MM.1S (cell line): Measurements from ENCODE around the gene MPPED1.
A peak's percentile ranks its signal among the peaks of the same experiment; 100 is the strongest.

Source experiments
- DNase-seq: peaks from one replicate; pipeline ENCODE4 v3.0.0-alpha.2; 2015
- H2AFZ ChIP-seq: fragments of 300-600 bp; sonication (generic); 2 replicates; pipeline ENCODE4 v1.6.0; 2016; ENCODE audit warnings: antibody characterized with exemption, low read length
- H3F3A ChIP-seq: fragments of 300-600 bp; sonication (generic); 2 replicates; pipeline ENCODE4 v1.6.1; 2016; ENCODE audit warnings: mild to moderate bottlenecking, antibody characterized with exemption, low read length, moderate library complexity, mixed read lengths; ENCODE audit not compliant: insufficient read depth
- H3K27ac ChIP-seq: fragments of 300-600 bp; sonication (generic); 2 replicates; pipeline ENCODE4 v1.5.1; 2016; ENCODE audit warnings: mild to moderate bottlenecking, low read length
- H3K27me3 ChIP-seq: fragments of 300-600 bp; sonication (generic); replicated peaks from 2 replicates; pipeline ENCODE4 v1.6.0; 2016; ENCODE audit warnings: low read length; ENCODE audit not compliant: insufficient read depth
- H3K36me3 ChIP-seq: fragments of 300-600 bp; sonication (generic); replicated peaks from 2 replicates; pipeline ENCODE4 v1.6.1; 2016; ENCODE audit warnings: mild to moderate bottlenecking, low read length, mixed read lengths; ENCODE audit not compliant: insufficient read depth
- H3K4me1 ChIP-seq: fragments of 300-600 bp; sonication (generic); 2 replicates; pipeline ENCODE4 v1.6.1; 2016; ENCODE audit warnings: low read length, mixed read lengths
- H3K4me2 ChIP-seq: fragments of 300-600 bp; sonication (generic); 2 replicates; pipeline ENCODE4 v1.6.0; 2016; ENCODE audit warnings: low read depth, low read length
- H3K4me3 ChIP-seq: fragments of 300-600 bp; sonication (generic); 2 replicates; pipeline ENCODE4 v1.5.1; 2016; ENCODE audit warnings: low read length, mixed read lengths
- H3K79me2 ChIP-seq: fragments of 300-600 bp; sonication (generic); 2 replicates; pipeline ENCODE4 v1.6.1; 2016; ENCODE audit warnings: mixed run types, low read length, mixed read lengths
- H3K9ac ChIP-seq: fragments of 300-600 bp; sonication (generic); 2 replicates; pipeline ENCODE4 v1.6.1; 2016; ENCODE audit warnings: low read length, mixed read lengths
- H3K9me2 ChIP-seq: fragments of 300-600 bp; sonication (generic); replicated peaks from 2 replicates; pipeline ENCODE4 v1.6.1; 2016; ENCODE audit warnings: mild to moderate bottlenecking, low read length, mixed read lengths; ENCODE audit not compliant: insufficient read depth
- H3K9me3 ChIP-seq: fragments of 300-600 bp; sonication (generic); replicated peaks from 2 replicates; pipeline ENCODE4 v1.6.1; 2016; ENCODE audit warnings: mild to moderate bottlenecking, low read length, mixed read lengths; ENCODE audit not compliant: insufficient read depth
- H4K20me1 ChIP-seq: fragments of 300-600 bp; sonication (generic); 2 replicates; pipeline ENCODE4 v1.6.1; 2016; ENCODE audit warnings: mild to moderate bottlenecking, low read length, moderate library complexity, mixed read lengths; ENCODE audit not compliant: insufficient read depth
- EZH2 ChIP-seq: fragments of 300-600 bp; sonication (generic); optimal IDR thresholded peaks from 2 replicates; pipeline ENCODE3; 2017; ENCODE audit warnings: low read depth, mild to moderate bottlenecking, antibody characterized with exemption, low read length, mixed read lengths
- EZH2phosphoT487 ChIP-seq: fragments of 300-600 bp; sonication (generic); IDR thresholded peaks from 2 replicates; pipeline ENCODE4 v1.6.1; 2018; ENCODE audit warnings: antibody characterized with exemption, low read length
- TF ChIP-seq, protein P1 (sequence below): fragments of 300-600 bp; sonication (generic); IDR thresholded peaks from 2 replicates; pipeline ENCODE4 v1.5.1; 2016; ENCODE audit warnings: antibody characterized with exemption, low read length, mixed read lengths

Gene MPPED1

DNA sequence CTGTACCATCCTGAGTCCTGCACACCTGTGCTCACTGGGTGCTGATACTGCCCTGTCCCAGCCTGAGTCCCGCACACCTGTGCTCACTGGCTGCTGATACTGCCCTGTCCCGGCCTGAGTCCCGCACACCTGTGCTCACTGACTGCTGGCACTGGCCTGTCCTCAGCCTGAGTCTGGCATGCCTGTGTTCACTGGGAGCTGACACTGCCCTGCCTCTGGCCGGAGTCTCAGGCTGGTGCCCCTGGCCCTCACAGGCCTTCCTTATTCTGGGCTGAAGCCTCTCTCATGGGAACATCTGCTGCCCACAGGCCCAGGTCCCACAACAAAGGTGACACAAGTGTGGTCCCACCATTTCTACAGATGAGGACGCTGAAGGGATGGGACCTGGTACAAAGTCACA is 115.1 kb downstream of the MPPED1 start:
- DNase-seq, result no peak
- H3K9me2 ChIP-seq, result no peaks in the 10 kb centered on the region
- no peaks in the 10 kb centered on the region for H4K20me1 ChIP-seq
- no peak overlapping the region for H3K4me3 ChIP-seq
- TF ChIP-seq, protein P1, sequence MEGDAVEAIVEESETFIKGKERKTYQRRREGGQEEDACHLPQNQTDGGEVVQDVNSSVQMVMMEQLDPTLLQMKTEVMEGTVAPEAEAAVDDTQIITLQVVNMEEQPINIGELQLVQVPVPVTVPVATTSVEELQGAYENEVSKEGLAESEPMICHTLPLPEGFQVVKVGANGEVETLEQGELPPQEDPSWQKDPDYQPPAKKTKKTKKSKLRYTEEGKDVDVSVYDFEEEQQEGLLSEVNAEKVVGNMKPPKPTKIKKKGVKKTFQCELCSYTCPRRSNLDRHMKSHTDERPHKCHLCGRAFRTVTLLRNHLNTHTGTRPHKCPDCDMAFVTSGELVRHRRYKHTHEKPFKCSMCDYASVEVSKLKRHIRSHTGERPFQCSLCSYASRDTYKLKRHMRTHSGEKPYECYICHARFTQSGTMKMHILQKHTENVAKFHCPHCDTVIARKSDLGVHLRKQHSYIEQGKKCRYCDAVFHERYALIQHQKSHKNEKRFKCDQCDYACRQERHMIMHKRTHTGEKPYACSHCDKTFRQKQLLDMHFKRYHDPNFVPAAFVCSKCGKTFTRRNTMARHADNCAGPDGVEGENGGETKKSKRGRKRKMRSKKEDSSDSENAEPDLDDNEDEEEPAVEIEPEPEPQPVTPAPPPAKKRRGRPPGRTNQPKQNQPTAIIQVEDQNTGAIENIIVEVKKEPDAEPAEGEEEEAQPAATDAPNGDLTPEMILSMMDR, result no peak
- no peak for TF ChIP-seq EZH2
- TF ChIP-seq EZH2phosphoT487, result no peak
- no peak overlapping the region for H3K9ac ChIP-seq
- no peak overlapping the region for H3K4me2 ChIP-seq
- H3K27me3 ChIP-seq, result no peaks in the 10 kb centered on the region; the same call in 1 of the 2 replicates
- H2AFZ ChIP-seq, result no peak overlapping the region
- no peak overlapping the region for H3K27ac ChIP-seq
- H3K79me2 ChIP-seq, result no peaks in the 10 kb centered on the region
- no peaks in the 10 kb centered on the region for H3K9me3 ChIP-seq
- no peaks in the 10 kb centered on the region for H3K36me3 ChIP-seq
- no peaks in the 10 kb centered on the region for H3F3A ChIP-seq
- H3K4me1 ChIP-seq, result peaks cover 9% of the 10 kb centered on the region

DNA sequence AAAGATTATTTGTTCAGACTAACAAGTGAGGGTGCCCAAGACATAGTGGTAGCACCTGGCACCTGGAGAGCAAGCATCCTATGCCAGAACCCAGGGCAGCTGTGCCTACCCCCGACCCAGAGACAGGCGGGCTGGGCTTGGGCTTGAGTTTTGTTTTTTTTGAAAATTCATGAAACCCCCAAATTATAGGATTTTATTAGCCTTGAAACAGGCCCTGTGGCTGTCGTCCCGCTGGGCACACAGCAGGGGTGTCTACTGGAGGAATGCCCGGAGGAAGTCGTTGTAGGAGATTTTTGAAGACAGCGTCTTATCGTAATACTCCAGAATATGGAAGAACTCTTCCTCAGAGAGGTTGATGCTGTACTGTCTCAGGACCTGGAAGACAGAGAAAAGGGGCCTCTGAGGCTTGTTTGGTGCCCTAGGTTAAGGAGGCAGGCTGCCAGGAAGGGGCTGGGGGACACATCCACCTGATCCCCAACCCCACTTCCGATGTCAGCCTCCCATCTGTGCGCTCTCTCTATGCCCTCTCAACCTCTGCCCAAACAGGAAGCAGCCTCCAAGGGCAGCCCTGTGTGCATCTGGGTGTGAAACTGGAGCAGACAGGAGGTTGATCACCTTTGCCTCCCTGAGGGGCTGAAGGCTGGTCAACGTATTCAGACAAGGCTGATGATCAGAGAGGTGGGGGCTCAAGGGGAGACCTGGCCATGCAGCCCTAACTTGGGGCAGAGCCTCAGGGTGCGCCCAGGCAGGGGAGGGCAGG is 117.0 kb downstream of the MPPED1 start:
- Histone ChIP-seq H3K27me3 (no peaks in the 10 kb centered on the region; the same call in 1 of the 2 replicates), H3K4me2 (no peak overlapping the region), H3K4me1 (peaks cover 9% of the 10 kb centered on the region), H3K9me2 (no peaks in the 10 kb centered on the region), H3K9ac (no peak overlapping the region), H3K36me3 (no peaks in the 10 kb centered on the region), H4K20me1 (no peaks in the 10 kb centered on the region), H2AFZ (no peak overlapping the region), H3K27ac (no peak overlapping the region), H3K79me2 (no peaks in the 10 kb centered on the region), H3K4me3 (no peak overlapping the region), H3K9me3 (no peaks in the 10 kb centered on the region), H3F3A (no peaks in the 10 kb centered on the region)
- TF ChIP-seq, protein P1, result no peak
- TF ChIP-seq EZH2 (no peak), EZH2phosphoT487 (no peak)
- peak; percentile 24 for DNase-seq

- no peaks in the 10 kb centered on the region for H3K9me3 ChIP-seq
- no peak overlapping the region for H3K4me2 ChIP-seq
- H3K79me2 ChIP-seq, result no peaks in the 10 kb centered on the region
- peaks cover 9% of the 10 kb centered on the region for H3K4me1 ChIP-seq
- H3K9me2 ChIP-seq, result no peaks in the 10 kb centered on the region
- H3K4me3 ChIP-seq, result no peak overlapping the region
- TF ChIP-seq EZH2 (no peak), EZH2phosphoT487 (no peak)
- TF ChIP-seq, protein P1, result no peak
- H3K27ac ChIP-seq, result no peak overlapping the region
- H3K27me3 ChIP-seq, result no peaks in the 10 kb centered on the region; the same call in 1 of the 2 replicates
- H4K20me1 ChIP-seq, result no peaks in the 10 kb centered on the region
- no peak overlapping the region for H3K9ac ChIP-seq
- H3F3A ChIP-seq, result no peaks in the 10 kb centered on the region
- H2AFZ ChIP-seq, result no peak overlapping the region
- H3K36me3 ChIP-seq, result no peaks in the 10 kb centered on the region
- DNase-seq, result no peak
These were observed 117.6 kb downstream of the MPPED1 start for GRCh38 chr22:43529461-43529860.
